Body of pancreas (tissue), 4 donors: ENCODE results near the gene LPP.

Source experiments
- CTCF ChIP-seq, 7 experiments: fragments of 450-650 bp in 4 of 7; fragments of 200-600 bp in 3 of 7; sonication (generic) in 3 of 7; IDR thresholded peaks; one replicate each; pipeline ENCODE4 v1.5.1; 2016 to 2019; ENCODE audit warnings: antibody characterized with exemption in 7 of 7
- POLR2A ChIP-seq, 3 donors: fragments of 450-650 bp; IDR thresholded peaks; one replicate each; pipeline ENCODE4 v1.6.1; 2016; ENCODE audit warnings: antibody characterized with exemption in 3 of 3, mild to moderate bottlenecking in 2 of 3

- TF ChIP-seq CTCF (IDR thresholded peaks at IDR 0.05) = no peak
- TF ChIP-seq POLR2A (IDR thresholded peaks at IDR 0.05) = no peak
Measured at GRCh38 chr3:188253123-188253793, 99.3 kb downstream of the LPP start.
